Panc1 (cell line): Measurements from ENCODE around the gene DSCAM. TPM values are rescaled to one million over a fixed set of nuclear protein-coding genes. Genes with fewer than 3 reads are reported as not detected.

Source experiments
- ATAC-seq: fragments of 200-7000 bp; cut with Tn5 transposase; 2 replicates; pipeline ENCODE4 v1.9.1; 2020; ENCODE audit warnings: mild to moderate bottlenecking, moderate library complexity
- BruUV-seq: library from RNA; stranded (reverse); fragments of 400-500 nt; replicated peaks from 2 replicates; lab custom pipeline; 2021; lab: Mats Ljungman, UMichigan
- CTCF ChIA-PET: fragments of 300-600 bp; sonication (Branson Sonifier 250); formaldehyde crosslinking; loops from one replicate; lab custom pipeline; 2022; ENCODE audit warnings: antibody characterized with exemption; lab: Charles Lee
- POLR2A ChIA-PET: fragments of 300-600 bp; sonication (Branson Sonifier 250); formaldehyde crosslinking; loops from one replicate; lab custom pipeline; 2022; ENCODE audit warnings: antibody characterized with exemption; lab: Charles Lee
- DNase-seq: peaks from one replicate; pipeline ENCODE4 v3.0.0-alpha.2; 2010; ENCODE audit warnings: low read depth, low spot score
- H3K27ac ChIP-seq: 2 replicates; pipeline ENCODE4 v1.5.1; 2011; ENCODE audit warnings: mild to moderate bottlenecking, low read length, inconsistent platforms
- H3K27me3 ChIP-seq: fragments of 200-500 bp; sonication (Bioruptor generic); 2 replicates; pipeline ENCODE4 v1.6.0; 2014; ENCODE audit warnings: low read length, inconsistent platforms; ENCODE audit not compliant: control insufficient read depth, insufficient read depth
- H3K36me3 ChIP-seq: fragments of 200-500 bp; sonication (Bioruptor generic); 2 replicates; pipeline ENCODE4 v1.5.1; 2014; ENCODE audit warnings: inconsistent platforms, mild to moderate bottlenecking, low read length, moderate library complexity; ENCODE audit not compliant: control insufficient read depth, insufficient read depth
- H3K4me1 ChIP-seq: 2 replicates; pipeline ENCODE4 v1.5.1; 2011; ENCODE audit warnings: inconsistent platforms, mild to moderate bottlenecking, low read length, moderate library complexity; ENCODE audit not compliant: control insufficient read depth, insufficient read depth
- H3K4me3 ChIP-seq, 2 experiments: 2 replicates each; pipeline ENCODE4 v1.5.1; 2011 to 2012; ENCODE audit warnings: low read depth in 2 of 2, low read length in 2 of 2, mild to moderate bottlenecking in 2 of 2, inconsistent platforms in 1 of 2, moderate library complexity in 1 of 2
- H3K9me3 ChIP-seq: fragments of 200-500 bp; sonication (Bioruptor generic); 2 replicates; pipeline ENCODE4 v1.5.1; 2014; ENCODE audit warnings: low read depth, mild to moderate bottlenecking, inconsistent platforms, low read length, moderate library complexity; ENCODE audit not compliant: control insufficient read depth, insufficient read depth
- CTCF ChIP-seq: fragments of 450-650 bp; IDR thresholded peaks from 2 replicates; pipeline ENCODE4 v1.5.1; 2017; ENCODE audit warnings: mild to moderate bottlenecking
- POLR2AphosphoS5 ChIP-seq: IDR thresholded peaks from 2 replicates; pipeline ENCODE4 v1.6.1; 2012; ENCODE audit warnings: mild to moderate bottlenecking, low read depth, low read length, moderate library complexity
- REST ChIP-seq, 2 experiments: IDR thresholded peaks; 2 replicates each; pipeline ENCODE4 v1.6.1; 2011 to 2012; ENCODE audit warnings: low read depth in 2 of 2, control low read depth in 1 of 2, low read length in 1 of 2, mild to moderate bottlenecking in 1 of 2, moderate library complexity in 1 of 2; ENCODE audit not compliant: insufficient read depth in 1 of 2
- SIN3A ChIP-seq: IDR thresholded peaks from 2 replicates; pipeline ENCODE4 v1.6.1; 2012; ENCODE audit warnings: low read depth, mild to moderate bottlenecking, low read length, moderate library complexity, borderline replicate concordance; ENCODE audit not compliant: insufficient read depth
- TCF7L2 ChIP-seq: IDR thresholded peaks from 2 replicates; pipeline ENCODE4 v1.6.1; 2011; ENCODE audit warnings: mild to moderate bottlenecking, low read depth, low read length, inconsistent platforms
- in situ Hi-C: cut with HindIII; loops from 2 replicates; pipeline ENCODE4 v1.10.0; 2016; ENCODE audit warnings: low sequenced_read_pairs, low pct_unique_long_range_greater_than_20kb
- intact Hi-C: fragments of 100-400 bp; cut with micrococcal nuclease; formaldehyde crosslinking; loops from one replicate; pipeline ENCODE4 v1.10.0; 2022; ENCODE audit not compliant: unreplicated experiment
- total RNA-seq: library from RNA; stranded (reverse); gene quantifications from one replicate; pipeline ENCODE4 v1.2.1, GENCODE V29; 2021; ENCODE audit not compliant: unreplicated experiment

DSCAM gene
- total RNA-seq, 1 experiment from 2014 or later: not detected

GRCh38 chr21:40766381-40766780, 80.6 kb downstream of the DSCAM start:
- in situ Hi-C loops: no loop called here
- ATAC-seq (no peak), DNase-seq (no peak)
- Histone ChIP-seq H3K27me3 (no peaks in the 10 kb centered on the region), H3K4me3 (no peak overlapping the region), H3K9me3 (no peaks in the 10 kb centered on the region), H3K4me1 (no peaks in the 10 kb centered on the region), H3K27ac (no peak overlapping the region), H3K36me3 (no peaks in the 10 kb centered on the region)
- ChIA-PET CTCF (no interaction called here), POLR2A (no interaction called here)
- no peak for TF ChIP-seq REST (IDR thresholded peaks at IDR 0.05; ENCODE audit: insufficient read depth in 1 of 2, low read depth in 2 of 2, low read length in 1 of 2)
- TF ChIP-seq SIN3A: no peak
- TF ChIP-seq TCF7L2: no peak
- no peak for TF ChIP-seq POLR2AphosphoS5
- no peak for TF ChIP-seq CTCF
- no TSS peak for BruUV-seq
- intact Hi-C loops: no loop called here

GRCh38 chr21:40765811-40766210, 81.1 kb downstream of the DSCAM start:
- no peaks in the 10 kb centered on the region for H3K27me3 ChIP-seq
- ChIA-PET POLR2A (no interaction called here), CTCF (no interaction called here)
- in situ Hi-C loops: no loop called here
- no peaks in the 10 kb centered on the region for H3K36me3 ChIP-seq
- DNase-seq: no peak
- H3K9me3 ChIP-seq: no peaks in the 10 kb centered on the region
- H3K27ac ChIP-seq: no peak overlapping the region
- no peak overlapping the region for H3K4me3 ChIP-seq
- no peak for ATAC-seq
- H3K4me1 ChIP-seq: no peaks in the 10 kb centered on the region
- BruUV-seq: no TSS peak
- intact Hi-C loops: no loop called here
- TF ChIP-seq REST (IDR thresholded peaks at IDR 0.05; ENCODE audit: insufficient read depth in 1 of 2, low read depth in 2 of 2, low read length in 1 of 2) (no peak), TCF7L2 (no peak), SIN3A (no peak), POLR2AphosphoS5 (no peak), CTCF (no peak)
